ENCODE results near the gene SH3BP5L. TPM values are rescaled to one million over a fixed set of nuclear protein-coding genes. Genes with fewer than 3 reads are reported as not detected.

Gene SH3BP5L
- total and polyA plus RNA-seq, 2 of the 8 experiments (the other 6 are each of a cell fraction or from before 2014, with no cell fraction given) = 20.2 to 28.4 TPM

GRCh38 chr1:248807067-248807737 is 18.5 kb downstream of the SH3BP5L start (continued):
- peak; percentile 82 to 86 (median 83) for TF ChIP-seq CTCF (IDR thresholded peaks at IDR 0.05; ENCODE audit: control extremely low read depth in 1 of 3, insufficient read depth in 1 of 3, low read depth in 1 of 3, low read length in 3 of 3)
- TF ChIP-seq SP2 (IDR thresholded peaks at IDR 0.05; ENCODE audit: low read length) = no peak
- no peak for TF ChIP-seq SRF (IDR thresholded peaks at IDR 0.05; ENCODE audit: low read depth, low read length)
- TF ChIP-seq POU5F1 (IDR thresholded peaks at IDR 0.05; ENCODE audit: low read depth, low read length) = no peak
- TF ChIP-seq RAD21 (IDR thresholded peaks at IDR 0.05 in 1 of 2, conservative IDR thresholded peaks at IDR 0.05 in 1 of 2; ENCODE audit: low read depth in 2 of 2, low read length in 2 of 2) = peak; percentile 85 to 91
- no peak for TF ChIP-seq POLR2AphosphoS5 (IDR thresholded peaks at IDR 0.05; ENCODE audit: low read depth, low read length)
- TF ChIP-seq EP300 (IDR thresholded peaks at IDR 0.05; ENCODE audit: borderline replicate concordance in 1 of 2, low read depth in 2 of 2, low read length in 2 of 2) = no peak

Measured in H1 (cell line).